ENCODE results near the gene ZMYM4.

- TF ChIP-seq POLR2AphosphoS5 (IDR thresholded peaks at IDR 0.05) (no peak), CTCF (IDR thresholded peaks at IDR 0.05) (no peak), POLR2A (IDR thresholded peaks at IDR 0.05) (no peak), EP300 (IDR thresholded peaks at IDR 0.05) (no peak)
These were observed 194.7 kb downstream of the ZMYM4 start for GRCh38 chr1:35463232-35463631.
